GM19438 (cell line): ENCODE results near the gene TNFAIP8L1.

ENCODE experiments used
- ATAC-seq: cut with Tn5 transposase; IDR thresholded peaks from one replicate; pipeline ENCODE4 v1.9.1; 2021; ENCODE audit warnings: low read depth; ENCODE audit not compliant: unreplicated experiment

Gene TNFAIP8L1

GRCh38 chr19:4699826-4700692 is 60.7 kb downstream of the TNFAIP8L1 start:
- no peak for ATAC-seq

- ATAC-seq = no peak
Measured at GRCh38 chr19:4700693-4700970, 61.3 kb downstream of the TNFAIP8L1 start.

- no peak for ATAC-seq
Measured at GRCh38 chr19:4701557-4701956, 62.2 kb downstream of the TNFAIP8L1 start.

DNA sequence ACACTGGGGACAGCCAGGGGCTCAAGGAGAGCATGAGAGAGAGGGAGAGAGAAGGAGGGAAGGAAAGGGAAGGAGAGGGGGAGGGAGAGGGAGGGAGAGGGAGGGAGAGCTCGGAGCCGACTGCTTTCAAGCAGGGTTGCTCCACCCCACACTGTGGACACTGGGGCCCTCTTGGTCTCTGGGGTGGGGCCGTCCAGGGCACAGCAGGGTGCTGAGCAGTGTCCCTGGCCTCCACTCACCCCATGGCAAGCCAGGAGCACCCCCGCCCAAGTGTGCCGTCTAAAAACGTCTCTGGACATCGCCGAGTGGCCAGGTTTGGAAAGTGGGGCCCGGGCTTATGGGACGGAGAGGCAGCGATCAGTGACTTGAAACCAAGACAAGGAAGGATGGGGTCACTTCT is 63.4 kb downstream of the TNFAIP8L1 start:
- no peak for ATAC-seq

DNA sequence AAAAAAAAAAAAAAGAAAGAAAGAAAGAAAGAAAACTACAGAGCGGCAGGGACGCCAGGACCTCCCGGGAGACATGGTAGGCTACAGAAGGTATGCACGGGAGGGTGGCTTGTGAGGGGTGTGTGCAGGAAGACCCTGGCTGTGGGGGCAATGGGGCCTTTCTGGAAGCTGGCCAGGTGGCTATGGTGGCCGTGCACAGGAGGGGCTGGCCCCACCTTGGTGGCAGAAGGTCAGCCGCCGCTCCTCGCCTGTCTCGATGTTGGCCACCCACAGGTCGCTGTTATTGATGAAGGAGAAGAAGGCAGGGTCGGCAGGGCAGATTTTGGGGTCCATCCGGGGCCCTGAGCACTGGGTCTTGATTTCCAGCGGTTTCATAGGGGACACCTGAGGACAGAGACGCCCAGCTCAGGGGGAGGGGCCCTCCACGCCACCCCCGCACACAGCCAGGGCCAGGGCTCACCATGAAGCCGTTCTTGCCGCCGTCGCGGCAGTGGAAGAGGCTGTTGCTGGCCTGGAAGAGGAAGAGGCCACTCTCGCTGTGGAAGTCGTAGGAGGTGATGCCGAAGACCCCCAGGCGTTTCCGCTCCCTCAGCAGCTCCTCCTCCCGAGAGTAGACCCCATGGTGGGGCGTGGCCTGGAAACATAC is 64.5 kb downstream of the TNFAIP8L1 start:
- no peak for ATAC-seq

DNA sequence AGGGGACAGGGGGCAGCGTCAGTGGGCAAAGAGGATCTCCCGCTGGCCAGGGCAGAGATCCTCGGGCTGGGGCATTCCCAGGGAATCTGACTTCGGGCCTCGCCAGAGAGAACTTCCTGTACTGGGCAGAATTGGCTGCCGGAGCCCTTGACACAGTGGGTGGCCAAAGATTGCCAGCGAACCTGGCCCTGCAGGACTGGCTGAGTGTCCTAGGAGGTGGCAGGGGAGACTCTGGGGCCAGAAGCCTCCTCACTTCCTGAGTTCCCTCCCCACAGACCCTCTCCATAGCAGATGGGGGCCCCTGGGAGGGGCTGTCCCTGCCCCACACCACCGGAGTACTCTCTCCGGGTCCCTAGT is 65.0 kb downstream of the TNFAIP8L1 start:
- ATAC-seq = no peak
